HTR-8/SVneo (cell line): Measurements from ENCODE around the gene CCR4.
"Not testable (repeated sequence)": the region's sequence is repeated elsewhere in the genome, so short reads cannot be mapped to it uniquely, and the experiment has no call there.

ENCODE experiments used
- DNase-seq: peaks from one replicate; pipeline ENCODE4 v3.0.0; 2011; ENCODE audit warnings: low spot score, mixed read lengths; ENCODE audit not compliant: insufficient read length
- FAIRE-seq: peaks from 2 replicates; lab custom pipeline; 2011; peaks lifted over from hg19 to GRCh38; lab: Jason Lieb, UNC

Gene CCR4

DNA sequence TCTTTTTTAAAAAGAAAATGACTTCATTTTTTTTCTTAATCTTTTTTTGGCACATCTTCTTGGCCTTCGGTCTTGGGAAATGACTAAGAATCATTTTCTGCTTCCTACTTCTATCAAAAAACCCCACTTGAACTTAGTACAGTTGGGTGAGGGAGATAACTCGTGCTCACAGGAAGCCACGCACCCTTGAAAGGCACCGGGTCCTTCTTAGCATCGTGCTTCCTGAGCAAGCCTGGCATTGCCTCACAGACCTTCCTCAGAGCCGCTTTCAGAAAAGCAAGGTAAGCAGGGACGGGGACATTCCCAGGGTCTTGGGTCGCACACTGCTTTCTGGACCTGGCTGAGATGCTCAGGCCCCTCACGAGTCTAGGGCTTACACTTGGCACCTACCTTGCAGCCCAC is at the start of gene CCR4:
Gene CCR4, plus strand, starts transcription at position 235 of the 402 bp plus-strand sequence. CDS start 1,779 bp downstream, outside the sequence.
- no peak for FAIRE-seq

DNA sequence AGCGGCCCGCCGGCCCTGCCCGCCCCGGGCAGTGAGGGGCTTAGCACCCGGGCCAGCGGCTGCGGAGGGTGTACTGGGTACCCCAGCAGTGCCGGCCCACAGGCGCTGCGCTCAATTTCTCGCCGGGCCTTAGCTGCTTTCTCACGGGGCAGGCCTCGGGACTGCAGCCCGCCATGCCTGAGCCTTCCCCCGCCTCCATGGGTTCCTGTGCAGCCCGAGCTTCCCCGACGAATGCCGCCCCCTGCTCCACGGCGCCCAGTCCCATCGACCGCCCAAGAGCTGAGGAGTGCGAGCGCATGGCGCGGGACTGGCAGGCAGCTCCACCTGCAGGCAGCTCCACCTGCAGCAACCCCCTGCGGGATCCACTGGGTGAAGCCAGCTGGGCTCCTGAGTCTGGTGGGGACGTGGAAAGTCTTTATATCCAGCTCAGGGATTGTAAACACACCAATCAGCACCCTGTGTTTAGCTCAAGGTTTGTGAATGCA is 48.5 kb upstream of the CCR4 start:
- DNase-seq, FAIRE-seq: not testable (repeated sequence)

More for the DNA sequence above, at the start of gene CCR4:
- DNase-seq = no peak

DNA sequence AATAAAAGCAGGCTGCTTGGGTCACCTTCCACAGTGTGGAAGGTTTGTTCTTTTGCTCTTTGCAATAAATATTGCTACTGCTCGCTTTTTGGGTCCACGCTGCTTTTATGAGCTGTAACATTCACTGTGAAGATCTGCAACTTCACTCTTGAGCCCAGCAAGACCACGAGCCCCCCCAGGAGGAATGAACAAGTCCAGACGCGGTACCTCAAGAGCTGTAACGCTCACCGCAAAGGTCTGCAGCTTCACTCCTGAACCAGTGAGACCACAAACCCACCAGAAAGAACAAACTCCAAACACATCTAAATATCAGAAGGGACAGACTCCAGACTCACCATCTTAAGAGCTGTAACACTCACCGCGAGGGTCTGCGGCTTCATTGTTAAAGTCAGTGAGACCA is 47.5 kb upstream of the CCR4 start:
- FAIRE-seq = no peak
- no peak for DNase-seq

DNA sequence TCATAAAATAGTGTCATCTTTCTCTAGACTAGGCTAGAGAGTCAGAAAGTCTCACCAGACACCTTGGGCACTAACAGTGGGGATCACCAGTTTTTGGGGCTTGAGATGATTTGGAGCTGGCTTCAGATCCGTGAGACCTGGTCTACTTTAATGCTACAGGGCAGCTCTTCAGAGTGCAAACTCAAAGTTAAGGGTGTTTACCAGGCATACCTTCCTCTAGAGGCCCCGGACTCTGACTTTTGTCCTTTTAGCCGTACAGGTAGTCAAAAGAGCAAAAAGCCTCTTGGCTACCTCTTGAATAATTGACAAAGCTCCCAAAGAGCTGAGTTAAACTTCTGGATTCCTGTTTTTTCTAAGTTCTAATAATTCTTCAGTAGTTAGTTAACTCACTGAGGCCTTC is 41.4 kb upstream of the CCR4 start:
- DNase-seq = no peak
- no peak for FAIRE-seq

DNA sequence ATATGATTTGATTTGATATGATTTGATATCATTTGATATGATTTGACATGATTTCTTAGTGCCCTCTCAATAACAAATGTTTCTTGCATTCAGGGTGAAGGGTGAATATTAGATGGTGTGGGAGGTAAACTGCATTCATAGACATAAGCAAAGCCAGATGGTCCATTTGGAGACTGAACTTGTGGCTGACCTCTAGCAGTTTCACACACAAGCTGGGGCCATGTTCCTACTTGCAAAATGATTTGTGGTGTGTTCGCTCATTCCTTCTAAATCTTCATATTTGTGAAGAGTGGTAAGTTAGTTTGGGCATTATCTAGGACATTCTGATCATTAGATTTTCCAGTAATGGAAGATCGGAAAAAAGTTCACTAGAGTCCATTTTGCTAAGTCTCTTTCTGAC is 40.5 kb upstream of the CCR4 start:
- FAIRE-seq (no peak), DNase-seq (no peak)

DNA sequence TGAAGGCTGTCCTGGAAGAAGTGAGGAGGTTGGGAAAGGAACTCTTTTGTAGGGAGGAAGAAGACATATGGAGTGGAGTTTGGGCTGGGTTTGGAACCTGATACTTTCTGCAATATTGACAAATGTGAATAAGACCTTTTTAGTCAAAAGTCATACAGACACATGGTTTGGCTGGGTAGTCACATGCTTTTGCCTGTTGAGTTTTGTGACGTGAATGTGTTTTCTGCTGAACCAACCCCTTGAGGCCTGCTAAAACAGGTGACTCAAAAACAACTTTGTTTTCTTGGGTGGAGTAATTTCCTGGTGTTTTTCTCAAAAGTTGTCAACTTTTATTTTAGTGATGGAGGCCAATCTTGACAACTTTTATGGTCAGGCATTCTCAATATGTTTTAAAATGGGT is 39.4 kb upstream of the CCR4 start:
- DNase-seq (no peak), FAIRE-seq (no peak)

DNA sequence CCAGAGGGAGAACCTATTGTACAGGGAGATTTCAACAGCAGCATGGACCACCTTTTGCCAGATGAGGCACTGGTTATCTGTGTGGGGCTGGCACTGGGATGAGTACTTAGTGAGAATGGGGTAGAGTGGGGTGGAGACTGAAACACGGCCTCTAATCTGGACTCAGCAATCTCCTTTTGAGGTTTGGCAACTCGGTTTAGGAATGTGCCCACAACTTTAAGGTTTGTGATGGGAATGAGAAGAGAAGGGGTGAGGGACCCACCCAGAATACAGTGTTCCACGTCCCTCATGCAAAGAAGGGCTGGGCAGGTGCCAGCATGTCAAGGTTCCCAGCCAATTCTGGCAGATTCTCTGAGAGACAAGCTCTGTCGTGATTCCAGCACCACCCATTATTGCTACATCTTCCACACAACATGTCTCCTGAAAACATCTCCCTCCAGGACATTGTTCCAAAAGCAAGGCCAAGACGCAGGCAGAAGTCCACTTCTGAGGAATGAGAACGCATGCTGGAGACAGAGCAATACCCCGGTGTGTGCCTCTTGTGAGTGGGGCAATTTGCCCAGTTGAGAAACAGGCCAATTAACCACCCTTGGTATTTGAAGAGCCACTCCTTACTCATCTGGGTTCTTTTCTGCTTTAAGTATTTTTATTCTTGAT is 37.5 kb upstream of the CCR4 start:
- FAIRE-seq = no peak

DNA sequence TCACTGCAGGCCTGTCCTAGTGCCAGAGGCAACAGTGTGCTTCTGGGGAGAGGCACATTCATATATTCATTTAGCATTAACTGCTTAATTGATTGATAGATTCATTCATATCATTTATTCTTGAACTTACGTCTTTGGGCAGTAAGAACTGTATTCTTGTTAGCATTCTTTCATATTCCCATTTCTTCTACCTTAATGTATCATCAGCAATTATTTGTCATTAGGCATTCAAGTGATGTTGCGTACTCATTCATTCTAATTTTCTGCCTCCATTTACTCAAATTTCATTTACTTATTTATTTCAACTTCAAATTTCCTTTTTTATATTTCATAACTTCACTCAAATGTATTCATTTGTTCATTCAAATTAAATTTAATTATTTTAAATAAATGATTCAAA is 31.5 kb upstream of the CCR4 start:
- no peak for FAIRE-seq
- no peak for DNase-seq

More for the DNA sequence above, 37.5 kb upstream of the CCR4 start:
- no peak for DNase-seq

DNA sequence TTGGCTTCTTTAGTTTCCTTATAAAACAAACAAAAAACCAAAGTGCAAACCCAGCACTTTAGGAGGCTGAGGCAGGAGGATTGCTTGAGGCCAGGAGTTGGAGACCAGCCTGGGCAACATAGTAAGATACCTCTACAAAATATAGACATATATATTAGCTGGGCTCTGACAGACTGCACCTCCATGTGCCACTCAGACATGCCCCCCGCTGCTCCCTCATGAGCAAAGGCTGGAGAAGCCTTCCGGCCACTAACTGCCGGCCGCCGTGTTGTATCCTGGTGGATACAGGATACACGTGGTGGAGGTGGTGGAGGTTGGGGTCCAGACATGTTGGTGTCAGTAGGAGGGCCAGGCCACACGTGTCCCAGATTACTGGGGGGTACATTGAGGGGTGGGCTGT is 29.4 kb upstream of the CCR4 start:
- FAIRE-seq = no peak
- no peak for DNase-seq

DNA sequence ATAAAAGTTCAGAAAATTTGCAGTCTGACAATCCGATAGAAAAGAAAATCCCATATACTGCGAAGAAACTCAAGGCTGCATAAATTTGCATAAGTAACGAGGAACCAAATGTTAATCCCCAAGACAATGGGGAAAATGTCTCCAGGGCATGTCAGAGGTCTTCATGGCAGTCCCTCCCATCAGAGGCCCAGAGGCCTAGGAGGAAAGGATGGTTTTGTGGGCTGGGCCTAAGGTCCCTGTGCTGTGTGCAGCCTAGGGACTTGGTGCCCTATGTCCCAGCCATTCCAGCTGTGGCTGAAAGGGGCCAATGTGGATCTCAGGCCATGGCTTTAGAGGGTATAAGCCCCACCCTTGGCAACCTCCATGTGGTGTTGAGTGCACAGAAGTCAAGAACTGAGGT is 21.3 kb upstream of the CCR4 start:
- no peak for FAIRE-seq

DNA sequence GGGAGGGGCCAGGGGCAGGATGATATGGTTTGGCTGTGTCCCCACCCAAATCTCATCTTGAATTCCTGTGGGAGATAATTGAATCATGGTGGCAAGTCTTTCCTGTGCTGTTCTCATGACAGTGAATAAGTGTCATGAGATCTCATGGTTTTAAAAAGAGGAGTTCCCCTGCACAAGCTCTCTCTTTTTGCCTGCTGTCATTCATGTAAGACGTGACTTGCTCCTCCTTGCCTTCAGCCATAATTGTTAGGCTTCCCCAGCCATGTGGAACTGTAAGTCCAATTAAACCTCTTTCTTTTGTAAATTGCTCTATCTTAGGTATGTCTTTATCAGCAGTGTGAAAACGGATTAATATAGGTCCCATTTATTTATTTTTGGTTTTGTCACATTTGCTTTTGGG is 20.2 kb upstream of the CCR4 start:
- FAIRE-seq, DNase-seq: not testable (repeated sequence)

More for the DNA sequence above, 21.3 kb upstream of the CCR4 start:
- no peak for DNase-seq

DNA sequence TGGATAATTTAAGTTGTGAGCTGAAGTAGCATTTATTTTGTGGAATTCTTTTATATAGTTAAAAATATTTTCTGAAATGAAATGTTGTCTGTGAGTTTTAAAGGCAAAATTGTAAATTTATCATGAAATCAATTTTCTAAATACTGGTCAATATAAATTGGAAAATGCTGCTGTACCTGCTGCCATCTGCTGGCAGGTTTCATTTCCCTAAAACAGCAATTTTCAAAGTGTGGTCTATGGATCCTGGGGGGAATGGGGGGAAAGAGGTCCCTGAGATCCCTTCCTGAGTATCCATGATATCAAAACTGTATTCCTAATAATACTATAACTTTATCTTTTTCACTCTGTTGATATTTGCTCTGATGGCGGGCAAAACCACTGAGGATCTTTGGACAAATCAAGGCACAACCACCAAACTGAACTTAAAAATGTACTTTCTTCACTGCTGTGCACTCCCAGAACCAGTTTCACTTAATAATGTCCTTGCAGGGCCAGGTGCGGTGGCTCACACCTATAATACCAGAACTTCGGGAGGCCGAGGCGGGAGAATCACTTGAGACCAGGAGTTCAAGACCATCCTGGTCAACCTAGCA is 17.2 kb upstream of the CCR4 start:
- FAIRE-seq = no peak
- no peak for DNase-seq

DNA sequence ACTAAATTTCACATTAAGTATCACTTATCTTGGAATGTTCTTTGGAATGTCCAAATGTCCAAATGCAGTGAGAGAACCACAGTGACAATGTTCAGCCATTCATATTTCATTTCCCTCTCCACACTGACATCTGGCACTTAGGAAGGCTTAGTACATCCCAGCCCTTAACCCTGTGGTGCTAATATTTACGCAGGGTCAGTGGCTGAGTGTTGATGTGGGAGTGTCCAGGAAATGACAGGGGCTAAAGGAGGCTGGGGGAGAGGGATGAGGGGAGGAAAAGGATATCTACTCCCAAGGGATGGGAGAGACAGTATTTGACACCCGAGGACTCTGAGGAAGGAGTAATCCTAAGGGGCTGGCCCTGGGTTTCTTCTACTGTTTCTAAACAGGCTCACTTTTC is 14.1 kb upstream of the CCR4 start:
- FAIRE-seq = no peak
- no peak for DNase-seq

DNA sequence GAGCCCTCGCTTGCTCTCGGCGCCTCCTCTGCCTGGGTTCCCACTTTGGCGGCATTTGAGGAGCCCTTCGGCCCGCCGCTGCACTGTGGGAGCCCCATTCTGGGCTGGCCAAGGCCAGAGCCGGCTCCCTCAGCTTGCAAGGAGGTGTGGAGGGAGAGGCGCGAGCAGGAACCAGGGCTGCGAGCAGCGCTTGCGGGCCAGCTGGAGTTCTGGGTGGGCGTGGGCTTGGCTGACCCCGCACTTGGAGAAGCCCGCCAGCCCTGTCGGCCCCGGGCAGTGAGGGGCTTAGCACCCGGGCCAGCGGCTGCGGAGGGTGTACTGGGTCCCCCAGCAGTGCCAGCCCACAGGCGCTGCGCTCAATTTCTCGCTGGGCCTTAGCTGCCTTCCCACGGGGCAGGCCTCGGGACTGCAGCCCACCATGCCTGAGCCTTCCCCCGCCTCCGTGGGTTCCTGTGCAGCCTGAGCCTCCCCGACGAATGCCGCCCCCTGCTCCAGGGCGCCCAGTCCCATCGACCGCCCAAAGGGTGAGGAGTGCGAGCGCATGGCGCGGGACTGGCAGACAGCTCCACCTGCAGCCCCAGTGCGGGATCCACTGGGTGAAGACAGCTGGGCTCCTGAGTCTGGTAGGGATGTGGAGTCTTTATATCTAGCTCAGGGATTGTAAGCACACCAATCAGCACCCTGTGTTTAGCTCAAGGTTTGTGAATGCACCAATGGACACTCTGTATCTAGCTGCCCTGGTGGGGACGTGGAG is 11.7 kb upstream of the CCR4 start:
- FAIRE-seq, DNase-seq: not testable (repeated sequence)

DNA sequence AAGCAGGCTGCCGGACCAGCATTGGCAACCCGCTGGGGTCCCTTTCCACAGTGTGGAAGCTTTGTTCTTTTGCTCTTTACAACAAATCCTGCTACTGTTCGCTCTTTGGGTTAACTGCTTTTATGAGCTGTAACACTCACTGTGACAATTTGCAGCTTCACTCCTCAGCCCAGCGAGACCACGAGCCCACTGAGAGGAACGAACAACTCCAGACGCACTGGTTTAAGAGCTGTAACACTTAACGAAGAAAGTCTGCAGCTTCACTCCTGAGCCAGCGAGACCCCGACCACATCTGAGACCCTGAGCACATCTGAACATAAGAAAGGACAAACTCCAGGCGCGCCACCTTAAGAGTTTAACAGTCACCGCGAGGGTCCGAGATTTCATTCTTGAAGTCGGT is 10.7 kb upstream of the CCR4 start:
- no peak for FAIRE-seq
- no peak for DNase-seq

DNA sequence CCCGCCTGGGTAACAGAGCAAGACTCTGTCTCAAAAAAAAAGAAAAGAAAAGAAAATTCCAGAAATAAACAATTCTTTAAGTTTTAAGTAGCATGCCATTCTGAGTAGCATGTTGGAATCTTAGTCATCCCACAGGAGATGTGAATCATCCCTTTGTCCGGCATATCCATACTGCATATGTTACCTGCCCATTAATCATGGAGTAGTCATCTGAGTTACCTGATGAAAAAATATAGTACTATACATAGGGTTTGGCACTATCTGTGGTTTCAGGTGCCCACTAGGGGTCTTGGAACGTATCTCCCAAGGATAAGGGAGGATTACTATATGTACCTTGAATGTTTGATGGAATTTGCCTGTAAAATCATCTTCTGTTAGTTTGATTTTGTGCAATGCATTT is 6.3 kb upstream of the CCR4 start:
- FAIRE-seq (no peak), DNase-seq (no peak)

DNA sequence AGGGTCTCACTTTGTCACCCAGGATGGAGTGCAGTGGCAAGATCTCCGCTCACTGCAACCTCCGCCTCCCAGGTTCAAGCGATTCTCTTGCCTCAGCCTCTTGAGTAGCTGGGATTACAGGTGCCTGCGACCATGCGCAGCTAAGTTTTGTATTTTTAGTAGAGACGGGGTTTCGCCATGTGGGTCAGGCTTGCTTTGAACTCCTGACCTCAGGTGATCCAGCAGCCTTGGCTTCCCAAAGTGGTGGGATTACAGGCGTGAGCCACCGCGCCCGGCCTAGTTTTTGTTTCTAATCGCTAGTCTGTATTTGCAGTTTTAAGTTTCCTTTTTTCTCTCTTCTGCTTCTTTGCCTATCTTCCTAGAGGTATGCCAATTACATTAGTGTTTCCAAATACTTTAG is 5.8 kb upstream of the CCR4 start:
- not testable (repeated sequence) for DNase-seq, FAIRE-seq

DNA sequence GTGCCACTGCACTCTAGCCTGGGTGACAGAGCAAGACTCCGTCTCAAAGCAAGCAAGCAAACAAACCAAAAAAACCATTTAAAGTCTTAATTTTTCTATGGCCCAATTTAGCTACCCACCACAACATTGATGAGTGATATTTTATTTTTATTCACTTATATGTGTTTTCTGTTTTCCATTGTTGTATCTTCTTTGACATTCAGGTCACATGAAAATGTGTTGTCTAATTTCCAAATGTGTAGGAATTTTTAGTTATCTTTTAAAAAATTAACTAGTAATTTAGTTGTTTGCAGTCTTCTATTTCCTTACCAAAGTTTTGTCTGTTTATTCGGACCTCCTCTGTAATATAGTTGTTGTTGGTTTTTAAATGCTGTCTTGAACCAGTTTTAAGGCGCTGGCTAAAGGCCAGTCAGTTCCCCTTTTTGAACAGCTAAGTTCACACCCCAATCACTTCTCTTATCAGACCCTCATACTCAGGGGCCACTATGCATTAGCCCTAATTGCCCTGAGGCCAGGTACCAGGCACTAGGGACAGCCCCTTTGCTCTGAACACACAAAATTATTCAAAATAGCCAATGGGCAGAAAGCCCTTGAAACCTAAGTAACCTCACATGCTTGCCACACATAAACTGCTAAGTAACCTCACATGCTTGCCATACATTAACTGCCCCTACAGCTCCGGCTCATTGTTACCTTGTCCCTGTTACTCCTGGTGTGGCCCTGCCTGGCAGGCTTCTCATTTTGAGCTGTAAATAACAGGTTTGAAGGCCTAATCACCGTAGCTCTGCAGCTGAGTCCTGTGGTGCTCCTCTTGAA is 4.3 kb upstream of the CCR4 start:
- FAIRE-seq (no peak), DNase-seq (no peak)

DNA sequence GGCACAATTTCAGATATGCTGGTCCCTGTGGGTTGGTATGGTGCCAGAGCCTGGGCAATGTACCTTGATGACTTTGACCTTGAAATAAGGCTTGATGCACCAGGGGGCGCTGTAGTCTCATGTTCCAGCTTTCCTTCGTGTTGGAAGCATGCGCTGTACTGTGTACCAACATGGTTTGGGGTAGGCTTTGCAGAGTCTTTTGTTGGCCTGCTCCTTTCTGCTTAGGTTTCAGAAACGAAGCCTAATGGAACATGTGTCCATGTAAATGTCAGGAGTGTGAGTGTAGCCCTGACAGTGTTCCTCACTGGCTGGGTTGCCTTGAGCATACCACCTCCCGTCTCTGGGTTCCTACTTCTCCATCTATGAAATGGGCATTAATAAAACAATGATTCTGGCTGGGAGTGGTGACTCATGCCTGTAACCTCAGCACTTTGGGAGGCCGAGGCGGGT is 3.6 kb upstream of the CCR4 start:
- no peak for FAIRE-seq
- peak; percentile 60 for DNase-seq
